LNCaP clone FGC (cell line): ENCODE data around the gene TXNDC2.

Experiments used
- DNase-seq: peaks from one replicate; pipeline ENCODE4 v3.0.0-alpha.2; 2011; ENCODE audit warnings: low read depth
- H3K4me3 ChIP-seq: 2 replicates; pipeline ENCODE4 v1.5.1; 2011; ENCODE audit warnings: mild to moderate bottlenecking, low read depth, low read length, control low read depth
- TF ChIP-seq, protein P1 (sequence below): IDR thresholded peaks from 2 replicates; pipeline ENCODE4 v1.5.1; 2012; ENCODE audit warnings: mild to moderate bottlenecking; ENCODE audit not compliant: control insufficient read depth, insufficient read depth; ENCODE audit errors: extremely low read depth

Gene TXNDC2

DNA sequence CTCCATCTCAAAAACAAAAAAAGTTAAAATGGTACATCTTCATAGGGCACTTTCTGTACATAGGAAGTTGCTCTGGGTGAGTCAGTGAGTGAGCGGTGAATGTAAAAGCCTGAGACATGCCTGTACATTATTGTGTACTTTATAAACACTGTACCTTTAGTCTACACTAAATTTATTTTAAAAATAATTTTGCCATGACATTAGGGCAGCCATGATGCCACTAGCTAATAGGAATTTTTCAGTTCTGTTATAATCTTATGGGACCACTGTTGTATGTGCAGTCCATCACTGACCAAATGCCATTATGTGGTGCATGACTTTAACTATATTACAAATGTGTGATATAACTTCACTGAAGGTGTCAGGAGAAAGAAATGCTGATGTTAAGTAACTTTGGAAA, 11.0 kb upstream of the TXNDC2 start:
- no peak overlapping the region for H3K4me3 ChIP-seq
- DNase-seq = no peak
- TF ChIP-seq, protein P1, sequence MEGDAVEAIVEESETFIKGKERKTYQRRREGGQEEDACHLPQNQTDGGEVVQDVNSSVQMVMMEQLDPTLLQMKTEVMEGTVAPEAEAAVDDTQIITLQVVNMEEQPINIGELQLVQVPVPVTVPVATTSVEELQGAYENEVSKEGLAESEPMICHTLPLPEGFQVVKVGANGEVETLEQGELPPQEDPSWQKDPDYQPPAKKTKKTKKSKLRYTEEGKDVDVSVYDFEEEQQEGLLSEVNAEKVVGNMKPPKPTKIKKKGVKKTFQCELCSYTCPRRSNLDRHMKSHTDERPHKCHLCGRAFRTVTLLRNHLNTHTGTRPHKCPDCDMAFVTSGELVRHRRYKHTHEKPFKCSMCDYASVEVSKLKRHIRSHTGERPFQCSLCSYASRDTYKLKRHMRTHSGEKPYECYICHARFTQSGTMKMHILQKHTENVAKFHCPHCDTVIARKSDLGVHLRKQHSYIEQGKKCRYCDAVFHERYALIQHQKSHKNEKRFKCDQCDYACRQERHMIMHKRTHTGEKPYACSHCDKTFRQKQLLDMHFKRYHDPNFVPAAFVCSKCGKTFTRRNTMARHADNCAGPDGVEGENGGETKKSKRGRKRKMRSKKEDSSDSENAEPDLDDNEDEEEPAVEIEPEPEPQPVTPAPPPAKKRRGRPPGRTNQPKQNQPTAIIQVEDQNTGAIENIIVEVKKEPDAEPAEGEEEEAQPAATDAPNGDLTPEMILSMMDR = no peak

DNA sequence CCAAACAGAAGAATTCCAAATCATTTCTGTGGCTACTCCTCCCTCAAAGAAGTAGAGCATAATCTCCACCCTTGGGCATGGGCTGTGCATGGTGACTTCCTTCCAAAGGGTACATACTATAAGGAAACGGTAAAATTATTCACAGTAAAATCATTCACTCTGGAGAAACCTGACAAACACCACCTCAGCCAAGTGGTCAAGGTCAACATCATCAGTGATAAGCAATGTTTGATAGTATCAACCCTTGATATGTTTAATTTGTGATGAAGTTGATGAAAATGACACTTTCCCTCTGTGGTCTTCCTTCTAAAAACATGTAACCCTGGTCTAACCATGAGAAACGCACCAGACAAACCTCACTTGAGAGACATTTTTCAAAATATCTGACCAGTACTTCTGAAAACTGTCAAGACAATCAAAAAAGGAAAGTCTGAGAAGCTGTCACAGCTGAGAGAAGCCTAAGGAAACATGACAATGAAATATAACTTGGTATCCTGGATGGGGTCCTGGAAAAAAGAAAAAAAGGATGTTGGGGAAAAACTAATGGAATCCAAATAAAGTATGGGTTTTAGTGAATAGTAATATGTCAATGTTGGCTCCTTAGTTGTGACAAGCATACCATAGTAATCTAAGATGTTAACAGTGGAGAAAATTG, 9.4 kb upstream of the TXNDC2 start:
- TF ChIP-seq, protein P1 = no peak
- H3K4me3 ChIP-seq = no peak overlapping the region
- DNase-seq = no peak

DNA sequence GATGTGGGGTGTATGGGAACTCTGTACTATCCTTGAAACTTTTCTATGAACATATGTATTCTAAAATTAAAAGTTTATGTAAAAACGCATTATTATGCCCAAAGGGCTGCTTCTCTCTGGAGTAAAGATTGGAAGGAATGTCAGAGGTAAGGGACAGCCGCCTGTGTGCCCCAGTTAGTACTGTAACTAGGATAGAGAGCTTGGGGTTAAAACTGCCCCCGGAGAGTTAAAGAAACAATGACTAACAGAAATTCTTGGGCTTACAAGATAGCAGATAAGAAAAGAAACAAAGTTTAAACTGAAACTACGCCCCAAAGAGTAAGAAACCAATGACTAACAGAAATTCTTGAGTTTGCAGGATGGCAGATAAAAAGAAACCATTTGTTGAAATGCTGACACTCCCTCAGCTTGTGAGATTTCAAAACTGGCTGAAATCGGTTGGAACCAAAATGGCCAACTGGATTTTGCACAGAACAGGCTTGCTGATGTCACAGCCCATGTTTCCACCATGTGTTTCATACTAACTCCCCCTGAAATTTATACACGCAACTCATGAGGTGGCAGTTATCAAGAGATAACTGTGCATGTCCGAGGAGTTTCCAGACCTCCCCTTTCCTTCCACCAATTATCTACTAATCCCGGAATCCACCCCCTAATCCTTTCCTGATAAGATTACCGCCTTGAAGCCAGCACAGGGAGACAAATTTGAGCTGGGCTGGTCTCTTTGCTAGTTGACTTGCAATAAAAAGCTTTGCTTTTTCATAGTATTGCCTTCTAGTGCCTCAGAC, 8.7 kb upstream of the TXNDC2 start:
- TF ChIP-seq, protein P1 = no peak
- DNase-seq = no peak
- H3K4me3 ChIP-seq = no peak overlapping the region

DNA sequence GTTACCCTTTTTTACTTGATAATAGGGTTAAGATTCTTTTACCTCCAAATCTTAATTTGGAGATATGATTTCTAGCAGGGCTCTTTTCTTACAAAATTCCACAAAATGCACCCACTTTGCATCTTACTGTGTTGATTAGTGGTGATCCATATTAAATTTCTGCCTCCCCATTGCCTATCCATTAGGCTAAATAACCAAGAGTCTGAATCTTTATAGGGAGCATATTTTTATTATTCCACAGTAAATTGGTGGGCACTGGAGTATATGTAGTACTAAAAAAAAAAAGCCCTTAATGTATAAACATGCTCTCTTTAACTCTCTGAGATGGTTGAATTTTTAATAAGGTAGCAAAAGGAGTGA, 8.1 kb upstream of the TXNDC2 start:
- H3K4me3 ChIP-seq = no peak overlapping the region
- TF ChIP-seq, protein P1 = no peak
- DNase-seq = no peak

DNA sequence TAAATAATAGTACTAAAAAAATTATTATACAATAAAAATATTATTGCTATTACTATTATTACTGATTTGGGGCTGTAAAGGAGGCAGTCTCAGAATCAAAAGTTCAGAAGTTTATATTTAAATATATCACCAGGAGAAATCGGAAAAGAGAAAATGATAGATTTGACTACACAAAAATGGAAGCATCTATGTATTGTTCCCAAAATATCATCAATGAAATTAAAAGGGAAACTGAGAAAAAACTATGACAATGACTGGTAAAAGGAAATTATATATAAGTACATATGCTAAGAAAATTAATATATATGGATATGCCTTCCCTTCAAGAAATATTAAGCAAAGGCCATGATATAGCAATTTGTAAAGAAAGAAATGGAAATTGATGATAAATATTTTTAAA, 7.7 kb upstream of the TXNDC2 start:
- DNase-seq = no peak
- TF ChIP-seq, protein P1 = no peak
- no peak overlapping the region for H3K4me3 ChIP-seq

DNA sequence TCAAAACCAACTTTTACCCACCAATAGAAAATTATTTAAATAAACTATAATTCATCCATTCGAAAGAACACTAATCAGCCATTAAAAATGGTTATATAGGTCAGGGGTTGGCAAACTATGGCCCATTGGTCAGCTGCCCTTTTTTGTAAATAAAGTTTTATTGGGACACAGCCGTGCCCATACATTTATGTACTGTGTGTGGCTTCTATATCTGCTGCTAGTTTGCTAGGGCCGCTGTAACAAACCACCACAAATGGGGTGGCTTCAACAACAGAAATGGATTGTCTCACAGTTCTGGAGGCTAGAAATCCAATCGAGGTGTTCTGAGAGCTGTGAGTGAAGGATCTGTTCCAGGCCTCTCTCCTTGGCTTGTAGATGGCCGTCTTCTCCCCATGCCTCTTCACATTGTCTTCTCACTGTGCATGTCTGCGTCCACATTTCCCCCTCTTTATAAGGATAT, 7.0 kb upstream of the TXNDC2 start:
- TF ChIP-seq, protein P1 = no peak
- DNase-seq = no peak
- H3K4me3 ChIP-seq = no peak overlapping the region
